Cardiac muscle cell (in vitro differentiated cells and primary cell): ENCODE data around the gene TAF4. TPM values are rescaled to one million over a fixed set of nuclear protein-coding genes. Genes with fewer than 3 reads are reported as not detected.

Source experiments
- DNase-seq, 2 donors: peaks; one replicate each; pipeline versions ENCODE4 v3.0.0 to v3.0.0-alpha.2; 2010 to 2017; ENCODE audit warnings: low read depth in 1 of 2, low spot score in 1 of 2
- H3K27ac ChIP-seq: fragments of 200-600 bp; sonication (generic); 2 replicates; pipeline ENCODE4 v1.5.1; 2016
- H3K27me3 ChIP-seq: fragments of 200-600 bp; sonication (generic); 2 replicates; pipeline ENCODE4 v1.6.0; 2016; ENCODE audit warnings: control low read depth
- H3K36me3 ChIP-seq: fragments of 200-600 bp; sonication (generic); 2 replicates; pipeline ENCODE4 v1.5.1; 2016; ENCODE audit warnings: control low read depth
- H3K4me1 ChIP-seq: fragments of 200-600 bp; sonication (generic); 2 replicates; pipeline ENCODE4 v1.8.1; 2017; ENCODE audit warnings: low read depth, mild to moderate bottlenecking, mixed run types
- H3K4me3 ChIP-seq: fragments of 200-600 bp; sonication (generic); 2 replicates; pipeline ENCODE4 v1.5.1; 2016; ENCODE audit warnings: mild to moderate bottlenecking
- H3K9me3 ChIP-seq: fragments of 200-600 bp; sonication (generic); 2 replicates; pipeline ENCODE4 v1.5.1; 2017; ENCODE audit warnings: low read depth, mild to moderate bottlenecking, control low read depth
- polyA plus RNA-seq: library from polyadenylated mRNA; unstranded; fragments of >200 nt; fragmentation: Nextera tagmentation; extraction: Ambion mirVana; gene quantifications from 2 replicates; pipeline ENCODE4 v1.2.1, GENCODE V29; 2016
- total RNA-seq: library from RNA; depleted of rRNA; stranded (reverse); fragments of >200 nt; gene quantifications from 2 replicates; pipeline ENCODE4 v1.2.3, GENCODE V29; 2016
- TF ChIP-seq, protein P1 (sequence below): IDR thresholded peaks from 2 replicates; pipeline ENCODE4 v1.5.1; 2012; ENCODE audit warnings: low read depth, mild to moderate bottlenecking, low read length

Gene TAF4
- total and polyA plus RNA-seq, 2 experiments from 2014 or later: 3.7 to 21.1 TPM

DNA sequence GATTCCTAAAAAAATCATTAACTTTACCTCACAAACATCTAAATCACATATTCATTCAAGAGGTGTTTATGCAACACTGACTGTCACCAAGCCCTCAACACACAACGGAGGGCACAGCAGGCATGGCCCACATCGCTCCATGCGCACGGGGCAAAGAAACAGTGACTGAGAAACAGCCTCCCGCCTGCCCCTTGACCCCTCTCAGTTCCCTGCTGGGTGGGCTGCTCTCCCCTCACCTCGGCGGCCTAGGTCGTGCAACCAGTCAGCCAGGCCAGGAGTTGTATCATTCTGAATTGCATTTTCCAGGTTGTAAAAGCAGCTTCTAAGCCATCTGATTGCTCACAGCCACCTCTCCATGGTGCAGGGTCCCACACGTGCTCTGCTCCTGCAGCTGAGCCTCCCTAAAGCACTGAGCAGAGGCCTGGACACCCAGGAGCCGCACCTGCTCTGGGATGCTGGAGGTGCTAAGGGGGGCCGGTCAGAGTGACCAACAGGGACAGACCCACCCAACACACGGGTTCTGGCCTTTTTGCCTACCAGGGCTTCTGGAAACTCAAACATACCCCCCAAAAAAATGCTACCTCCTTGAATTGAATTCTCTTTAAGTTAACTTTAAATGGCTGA lies 37.9 kb downstream of the TAF4 start:
- H3K4me3 ChIP-seq: no peak overlapping the region
- no peak for DNase-seq
- H3K9me3 ChIP-seq: no peaks in the 10 kb centered on the region
- no peak overlapping the region for H3K27ac ChIP-seq
- no peaks in the 10 kb centered on the region for H3K27me3 ChIP-seq
- no peaks in the 10 kb centered on the region for H3K36me3 ChIP-seq
- peaks cover 10% of the 10 kb centered on the region for H3K4me1 ChIP-seq
- TF ChIP-seq, protein P1, sequence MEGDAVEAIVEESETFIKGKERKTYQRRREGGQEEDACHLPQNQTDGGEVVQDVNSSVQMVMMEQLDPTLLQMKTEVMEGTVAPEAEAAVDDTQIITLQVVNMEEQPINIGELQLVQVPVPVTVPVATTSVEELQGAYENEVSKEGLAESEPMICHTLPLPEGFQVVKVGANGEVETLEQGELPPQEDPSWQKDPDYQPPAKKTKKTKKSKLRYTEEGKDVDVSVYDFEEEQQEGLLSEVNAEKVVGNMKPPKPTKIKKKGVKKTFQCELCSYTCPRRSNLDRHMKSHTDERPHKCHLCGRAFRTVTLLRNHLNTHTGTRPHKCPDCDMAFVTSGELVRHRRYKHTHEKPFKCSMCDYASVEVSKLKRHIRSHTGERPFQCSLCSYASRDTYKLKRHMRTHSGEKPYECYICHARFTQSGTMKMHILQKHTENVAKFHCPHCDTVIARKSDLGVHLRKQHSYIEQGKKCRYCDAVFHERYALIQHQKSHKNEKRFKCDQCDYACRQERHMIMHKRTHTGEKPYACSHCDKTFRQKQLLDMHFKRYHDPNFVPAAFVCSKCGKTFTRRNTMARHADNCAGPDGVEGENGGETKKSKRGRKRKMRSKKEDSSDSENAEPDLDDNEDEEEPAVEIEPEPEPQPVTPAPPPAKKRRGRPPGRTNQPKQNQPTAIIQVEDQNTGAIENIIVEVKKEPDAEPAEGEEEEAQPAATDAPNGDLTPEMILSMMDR: no peak

DNA sequence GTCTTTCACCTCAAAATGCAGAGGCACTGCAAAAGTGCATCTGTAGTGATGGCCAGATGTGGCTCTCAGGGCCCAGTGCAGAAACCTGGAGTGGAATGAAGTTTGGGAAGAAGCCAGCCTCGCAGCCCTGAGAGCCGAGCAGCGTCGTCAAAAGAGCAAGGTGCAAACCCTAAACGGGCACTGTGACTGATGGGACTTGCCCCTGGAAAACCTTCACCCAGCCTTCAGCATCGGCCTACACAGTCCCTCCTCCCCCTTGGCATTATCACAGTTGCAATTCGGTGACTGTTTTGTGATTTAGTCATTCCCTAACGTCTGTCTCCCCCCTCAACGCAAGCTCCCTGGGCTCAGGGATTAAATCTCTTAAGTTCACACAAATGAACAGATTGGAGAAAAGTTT lies 38.6 kb downstream of the TAF4 start:
- TF ChIP-seq, protein P1: no peak
- H3K36me3 ChIP-seq: no peaks in the 10 kb centered on the region
- no peaks in the 10 kb centered on the region for H3K9me3 ChIP-seq
- DNase-seq: no peak
- H3K27ac ChIP-seq: peak overlapping the region; percentile 31
- H3K4me1 ChIP-seq: peaks cover 17% of the 10 kb centered on the region
- H3K4me3 ChIP-seq: no peak overlapping the region
- H3K27me3 ChIP-seq: no peaks in the 10 kb centered on the region

DNA sequence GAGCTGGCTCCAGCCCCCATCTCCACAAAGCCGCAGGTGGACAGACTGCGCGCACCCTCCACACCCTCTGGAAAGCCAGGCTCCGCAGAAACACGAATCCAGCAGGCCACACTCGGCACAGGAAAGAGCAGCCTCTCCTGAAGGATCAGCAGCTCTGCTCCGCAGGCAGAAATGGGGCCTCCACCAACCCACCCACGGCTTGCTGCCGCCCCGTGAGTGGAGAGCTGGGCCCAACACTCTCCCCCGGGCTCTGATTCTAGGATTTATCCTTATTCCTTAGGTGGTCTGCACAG lies 39.2 kb downstream of the TAF4 start:
- H3K4me1 ChIP-seq: peaks cover 22% of the 10 kb centered on the region
- H3K27me3 ChIP-seq: no peaks in the 10 kb centered on the region
- DNase-seq: no peak
- H3K4me3 ChIP-seq: no peak overlapping the region
- H3K36me3 ChIP-seq: no peaks in the 10 kb centered on the region
- no peaks in the 10 kb centered on the region for H3K9me3 ChIP-seq
- peak overlapping the region; percentile 31 for H3K27ac ChIP-seq
- TF ChIP-seq, protein P1: no peak

DNA sequence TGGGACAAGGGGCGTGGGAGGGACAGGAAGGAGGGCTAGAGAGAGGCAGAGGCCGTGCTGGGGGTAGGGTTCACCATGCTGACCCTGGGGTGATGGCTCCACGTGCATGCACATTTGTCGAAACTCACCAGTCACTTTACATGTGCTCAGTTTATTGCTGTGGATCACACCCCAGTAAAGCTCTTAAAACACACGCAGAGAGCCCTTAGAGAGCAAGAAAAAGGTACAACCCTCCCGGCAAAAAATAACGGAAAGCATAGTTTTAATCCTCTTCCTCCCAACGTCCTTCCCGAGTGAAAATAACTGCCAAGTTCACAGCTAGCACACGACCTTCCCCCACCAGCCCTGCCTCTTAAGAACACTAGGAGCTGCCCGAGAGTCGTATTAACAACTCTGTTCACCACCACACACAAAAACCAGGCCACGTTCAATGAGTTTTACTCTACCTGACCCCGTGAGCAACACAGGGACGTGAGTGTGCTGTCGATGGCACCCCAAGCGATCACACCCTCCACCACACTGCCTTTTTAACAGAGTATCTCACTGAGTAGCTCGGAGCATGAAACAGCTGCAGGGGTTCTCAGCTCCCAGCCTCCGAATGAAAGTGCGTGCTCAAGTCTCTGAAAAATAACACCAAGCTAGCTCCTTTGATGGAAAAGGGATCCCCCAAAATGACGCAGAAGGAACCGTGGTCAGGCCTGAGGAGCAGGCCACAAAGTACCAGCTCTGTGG lies 39.7 kb downstream of the TAF4 start:
- Histone ChIP-seq H3K4me3 (no peak overlapping the region), H3K9me3 (no peaks in the 10 kb centered on the region), H3K36me3 (no peaks in the 10 kb centered on the region), H3K27ac (peak overlapping the region; percentile 31), H3K27me3 (no peaks in the 10 kb centered on the region), H3K4me1 (peaks cover 24% of the 10 kb centered on the region)
- peak; percentile 49 to 85 for DNase-seq
- TF ChIP-seq, protein P1: peak; percentile 88

DNA sequence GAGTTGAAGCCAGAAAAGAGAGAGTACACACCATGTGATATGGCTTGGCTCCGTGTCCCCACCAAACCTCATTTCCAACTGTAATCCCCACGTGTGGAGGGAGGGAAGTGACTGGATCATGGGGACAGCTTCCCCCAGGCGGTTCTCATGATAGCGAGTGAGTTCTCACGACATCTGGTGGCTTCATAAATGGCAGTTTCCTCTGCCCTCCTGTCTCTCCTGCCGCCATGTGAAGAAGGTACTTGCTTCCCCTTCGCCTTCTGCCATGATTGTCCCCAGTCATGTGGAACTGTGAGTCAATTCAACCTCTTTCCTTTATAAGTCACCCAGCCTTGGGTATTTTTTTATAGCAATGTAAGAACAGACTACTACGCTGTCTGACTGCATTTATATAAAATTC lies 40.3 kb downstream of the TAF4 start:
- Histone ChIP-seq H3K27me3 (no peaks in the 10 kb centered on the region), H3K4me3 (no peak overlapping the region), H3K27ac (no peak overlapping the region), H3K9me3 (no peaks in the 10 kb centered on the region), H3K36me3 (no peaks in the 10 kb centered on the region), H3K4me1 (peaks cover 27% of the 10 kb centered on the region)
- TF ChIP-seq, protein P1: no peak
- DNase-seq: no peak
